ENCODE results near the gene CDC25B. TPM values are rescaled to one million over a fixed set of nuclear protein-coding genes. Genes with fewer than 3 reads are reported as not detected.
A peak's percentile ranks its signal among the peaks of the same experiment; 100 is the strongest.

CDC25B gene
- total and polyA plus RNA-seq, 2 of the 13 experiments (the other 11 are each of a cell fraction or from before 2014, with no cell fraction given) = 14.5 to 19.4 TPM

DNA sequence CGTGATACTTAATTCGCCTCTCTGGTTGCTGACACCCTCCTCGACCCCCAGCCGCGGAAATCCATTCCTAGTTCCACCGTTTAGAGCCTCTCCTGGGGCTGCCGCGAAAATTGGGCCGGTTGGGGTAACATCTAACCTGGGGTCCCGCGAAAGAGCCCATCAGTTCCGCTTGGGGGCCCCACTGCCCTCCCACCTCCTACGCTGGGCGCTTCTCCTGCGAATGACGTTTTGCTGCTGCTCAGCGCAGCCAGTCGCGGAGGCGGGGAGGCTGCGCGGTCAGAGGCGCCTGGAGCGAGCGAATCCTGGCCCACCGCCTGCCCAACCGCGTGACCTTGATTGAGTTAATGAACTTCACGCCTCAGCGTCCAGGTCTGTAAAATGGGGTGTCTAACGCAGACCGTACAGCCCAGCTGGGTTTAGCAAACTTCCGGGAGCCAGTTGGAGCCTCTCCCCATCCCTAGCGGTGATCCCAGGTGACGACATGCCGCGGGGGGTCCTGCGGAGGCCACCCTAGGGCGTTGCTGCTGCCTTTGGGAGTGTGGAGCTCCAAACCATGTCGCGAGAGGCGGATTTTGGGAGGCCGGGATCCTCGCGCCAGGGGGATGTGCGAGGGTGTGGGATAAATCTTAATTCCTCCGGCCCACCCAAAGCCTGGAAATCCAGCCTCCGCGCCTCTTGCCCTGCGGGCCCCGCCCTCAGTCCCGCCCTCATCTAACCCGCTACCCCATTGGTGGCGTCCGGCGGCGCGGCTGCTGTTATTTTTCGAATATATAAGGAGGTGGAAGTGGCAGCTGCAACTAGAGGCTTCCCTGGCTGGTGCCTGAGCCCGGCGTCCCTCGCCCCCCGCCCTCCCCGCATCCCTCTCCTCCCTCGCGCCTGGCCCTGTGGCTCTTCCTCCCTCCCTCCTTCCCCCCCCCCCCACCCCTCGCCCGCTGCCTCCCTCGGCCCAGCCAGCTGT, at the start of gene CDC25B (continued):
- TF ChIP-seq, protein P1, sequence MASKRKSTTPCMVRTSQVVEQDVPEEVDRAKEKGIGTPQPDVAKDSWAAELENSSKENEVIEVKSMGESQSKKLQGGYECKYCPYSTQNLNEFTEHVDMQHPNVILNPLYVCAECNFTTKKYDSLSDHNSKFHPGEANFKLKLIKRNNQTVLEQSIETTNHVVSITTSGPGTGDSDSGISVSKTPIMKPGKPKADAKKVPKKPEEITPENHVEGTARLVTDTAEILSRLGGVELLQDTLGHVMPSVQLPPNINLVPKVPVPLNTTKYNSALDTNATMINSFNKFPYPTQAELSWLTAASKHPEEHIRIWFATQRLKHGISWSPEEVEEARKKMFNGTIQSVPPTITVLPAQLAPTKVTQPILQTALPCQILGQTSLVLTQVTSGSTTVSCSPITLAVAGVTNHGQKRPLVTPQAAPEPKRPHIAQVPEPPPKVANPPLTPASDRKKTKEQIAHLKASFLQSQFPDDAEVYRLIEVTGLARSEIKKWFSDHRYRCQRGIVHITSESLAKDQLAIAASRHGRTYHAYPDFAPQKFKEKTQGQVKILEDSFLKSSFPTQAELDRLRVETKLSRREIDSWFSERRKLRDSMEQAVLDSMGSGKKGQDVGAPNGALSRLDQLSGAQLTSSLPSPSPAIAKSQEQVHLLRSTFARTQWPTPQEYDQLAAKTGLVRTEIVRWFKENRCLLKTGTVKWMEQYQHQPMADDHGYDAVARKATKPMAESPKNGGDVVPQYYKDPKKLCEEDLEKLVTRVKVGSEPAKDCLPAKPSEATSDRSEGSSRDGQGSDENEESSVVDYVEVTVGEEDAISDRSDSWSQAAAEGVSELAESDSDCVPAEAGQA (IDR thresholded peaks at IDR 0.05; ENCODE audit: low read depth) = peak; percentile 48; the same call in 1 of the 2 replicates
- TF ChIP-seq, protein P1 (CRISPR knock-in tag; IDR thresholded peaks at IDR 0.05; ENCODE audit: borderline replicate concordance) = no peak
- TF ChIP-seq CENPX (CRISPR knock-in tag; IDR thresholded peaks at IDR 0.05) (no peak), MAFK (conservative IDR thresholded peaks at IDR 0.05 in 1 of 2, IDR thresholded peaks at IDR 0.05 in 1 of 2; ENCODE audit: low read length in 2 of 2) (no peak), HOXA5 (CRISPR knock-in tag; IDR thresholded peaks at IDR 0.05) (peak; percentile 41), SAFB2 (CRISPR knock-in tag; IDR thresholded peaks at IDR 0.05; ENCODE audit: borderline replicate concordance, low read depth) (no peak), ZNF644 (CRISPR knock-in tag; IDR thresholded peaks at IDR 0.05; ENCODE audit: low read depth) (no peak), ZNF891 (CRISPR knock-in tag; IDR thresholded peaks at IDR 0.05) (peak; percentile 74), ZNF652 (CRISPR knock-in tag; IDR thresholded peaks at IDR 0.05; ENCODE audit: borderline replicate concordance, low read depth) (no peak), ZNF564 (CRISPR knock-in tag; IDR thresholded peaks at IDR 0.05) (no peak), GPBP1L1 (CRISPR knock-in tag; IDR thresholded peaks at IDR 0.05) (no peak), ZNF317 (CRISPR knock-in tag; IDR thresholded peaks at IDR 0.05) (no peak)
- TF ChIP-seq, protein P2, sequence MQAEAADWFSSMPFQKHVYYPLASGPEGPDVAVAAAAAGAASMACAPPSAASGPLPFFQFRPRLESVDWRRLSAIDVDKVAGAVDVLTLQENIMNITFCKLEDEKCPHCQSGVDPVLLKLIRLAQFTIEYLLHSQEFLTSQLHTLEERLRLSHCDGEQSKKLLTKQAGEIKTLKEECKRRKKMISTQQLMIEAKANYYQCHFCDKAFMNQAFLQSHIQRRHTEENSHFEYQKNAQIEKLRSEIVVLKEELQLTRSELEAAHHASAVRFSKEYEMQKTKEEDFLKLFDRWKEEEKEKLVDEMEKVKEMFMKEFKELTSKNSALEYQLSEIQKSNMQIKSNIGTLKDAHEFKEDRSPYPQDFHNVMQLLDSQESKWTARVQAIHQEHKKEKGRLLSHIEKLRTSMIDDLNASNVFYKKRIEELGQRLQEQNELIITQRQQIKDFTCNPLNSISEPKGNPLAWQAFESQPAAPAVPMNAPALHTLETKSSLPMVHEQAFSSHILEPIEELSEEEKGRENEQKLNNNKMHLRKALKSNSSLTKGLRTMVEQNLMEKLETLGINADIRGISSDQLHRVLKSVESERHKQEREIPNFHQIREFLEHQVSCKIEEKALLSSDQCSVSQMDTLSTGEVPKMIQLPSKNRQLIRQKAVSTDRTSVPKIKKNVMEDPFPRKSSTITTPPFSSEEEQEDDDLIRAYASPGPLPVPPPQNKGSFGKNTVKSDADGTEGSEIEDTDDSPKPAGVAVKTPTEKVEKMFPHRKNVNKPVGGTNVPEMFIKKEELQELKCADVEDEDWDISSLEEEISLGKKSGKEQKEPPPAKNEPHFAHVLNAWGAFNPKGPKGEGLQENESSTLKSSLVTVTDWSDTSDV (CRISPR knock-in tag; IDR thresholded peaks at IDR 0.05) = peak; percentile 84; the same call in 1 of the 2 replicates

Measured in HepG2 (cell line).